Brain pericyte (primary cell): ENCODE results near the gene RNFT2.
A peak's percentile ranks its signal among the peaks of the same experiment; 100 is the strongest.

ENCODE experiments used
- DNase-seq: peaks from one replicate; pipeline ENCODE4 v3.0.0-alpha.2; 2012; ENCODE audit warnings: low read depth, low spot score

RNFT2 gene

DNA sequence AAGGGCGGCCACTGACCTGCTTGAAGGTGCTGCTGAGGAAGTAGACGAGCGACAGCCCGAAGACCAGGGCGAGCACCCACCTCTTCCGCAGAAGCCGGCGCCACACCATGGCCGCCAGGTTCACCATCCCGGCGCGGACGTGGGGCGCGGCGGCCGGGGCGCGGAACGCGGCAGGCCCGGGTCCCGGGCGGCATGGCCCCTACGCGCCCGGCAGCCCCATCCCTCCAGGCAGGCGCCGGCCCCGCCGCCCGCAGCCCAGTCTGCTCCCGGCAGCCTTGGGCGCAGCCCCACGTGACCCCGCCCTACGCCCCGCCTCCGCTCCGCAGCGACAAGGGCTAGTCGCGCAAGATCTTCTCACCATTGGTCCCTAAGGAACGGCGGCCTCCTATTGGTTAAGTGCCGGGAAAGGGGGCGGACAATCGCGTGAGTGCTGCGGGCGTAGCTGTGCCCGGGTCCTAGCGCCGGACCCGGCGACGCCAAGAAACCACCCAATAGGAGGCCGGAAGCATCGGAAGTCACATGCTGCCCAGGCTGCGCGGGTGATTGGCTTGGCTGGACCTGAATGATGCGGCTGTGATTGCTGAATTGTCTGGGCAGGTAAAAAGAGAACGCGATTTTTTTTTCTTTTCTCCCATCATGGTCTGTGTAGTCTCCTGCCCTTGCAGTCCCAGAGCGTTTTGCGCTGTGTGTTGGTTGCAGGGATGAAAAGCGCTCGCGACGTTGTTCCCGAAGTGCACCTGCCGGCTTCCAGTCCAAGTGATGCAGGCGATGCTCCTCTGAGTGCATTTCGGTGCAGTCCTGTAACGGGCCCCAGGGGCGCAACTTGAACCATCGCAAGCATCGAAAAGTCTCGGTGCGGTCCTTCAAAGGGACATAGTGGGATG, at the start of gene RNFT2, which contains the start of gene SPRING1:
RNFT2 (plus strand) TSS at position 542 of the 884 bp plus-strand sequence. CDS start 2,183 bp downstream, outside the sequence.
SPRING1 (minus strand) TSS at position 296 of the 884 bp plus-strand sequence; CDS start at position 127, 169 bp downstream.
- DNase-seq: peak; percentile 99

DNA sequence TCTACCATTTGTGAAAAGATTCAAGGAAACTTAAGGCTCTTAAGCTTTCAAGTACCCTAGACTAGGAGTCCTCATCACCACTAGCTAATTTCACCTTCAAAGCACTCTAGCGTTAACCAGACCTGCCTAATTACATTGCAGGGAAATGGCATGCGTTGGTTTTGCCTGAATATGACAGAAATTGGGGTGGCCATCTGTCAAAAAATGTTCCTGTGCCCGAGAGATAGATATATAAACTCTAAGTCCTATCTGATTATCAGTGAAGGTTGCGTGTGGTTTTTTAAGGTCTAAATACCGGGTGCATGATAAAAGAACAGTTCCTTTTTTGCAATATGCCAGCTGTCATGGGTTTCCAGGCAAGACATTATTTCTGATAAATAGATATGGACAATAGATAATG, 48.6 kb upstream of the RNFT2 start:
- no peak for DNase-seq

DNA sequence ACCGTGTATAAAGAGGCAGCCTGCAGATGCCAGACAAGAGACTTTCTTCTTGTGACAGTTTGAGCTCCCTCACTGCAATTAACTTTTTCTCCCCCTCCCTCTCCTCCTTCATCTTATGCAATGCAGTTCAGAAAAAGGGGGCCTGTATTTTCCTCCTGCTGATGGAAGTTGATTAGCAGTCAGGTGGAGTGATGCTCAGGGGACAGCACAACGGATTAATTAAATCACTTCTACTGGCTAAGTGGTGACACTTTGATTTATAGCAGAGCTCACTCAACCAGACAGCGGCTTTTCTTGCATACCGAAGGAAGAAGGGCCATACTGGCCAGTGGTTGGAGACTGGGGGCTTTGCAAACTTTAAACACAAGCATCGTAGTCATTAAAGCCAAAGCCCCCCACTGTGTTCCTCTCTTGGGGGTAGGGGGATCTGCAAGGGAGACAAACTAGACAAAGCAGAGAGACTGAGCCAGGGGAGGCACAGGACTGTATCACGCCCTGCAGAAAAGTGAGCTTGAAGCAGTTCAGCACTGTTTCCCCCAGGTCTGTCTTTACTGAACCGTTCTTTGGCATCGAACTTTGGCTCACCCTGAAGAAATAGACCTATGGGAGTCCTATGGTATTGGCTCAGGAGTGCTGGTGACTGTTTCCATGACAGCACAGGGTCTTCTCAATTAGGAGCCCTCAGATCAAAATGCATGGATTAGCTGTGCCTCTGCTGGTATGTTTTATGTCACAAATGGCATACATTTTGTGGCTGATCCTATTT, 48.0 kb upstream of the RNFT2 start:
- DNase-seq: no peak

GRCh38 chr12:116691205-116691604, 46.9 kb upstream of the RNFT2 start:
- DNase-seq: no peak

GRCh38 chr12:116691636-116692035, 46.5 kb upstream of the RNFT2 start:
- DNase-seq: no peak

DNA sequence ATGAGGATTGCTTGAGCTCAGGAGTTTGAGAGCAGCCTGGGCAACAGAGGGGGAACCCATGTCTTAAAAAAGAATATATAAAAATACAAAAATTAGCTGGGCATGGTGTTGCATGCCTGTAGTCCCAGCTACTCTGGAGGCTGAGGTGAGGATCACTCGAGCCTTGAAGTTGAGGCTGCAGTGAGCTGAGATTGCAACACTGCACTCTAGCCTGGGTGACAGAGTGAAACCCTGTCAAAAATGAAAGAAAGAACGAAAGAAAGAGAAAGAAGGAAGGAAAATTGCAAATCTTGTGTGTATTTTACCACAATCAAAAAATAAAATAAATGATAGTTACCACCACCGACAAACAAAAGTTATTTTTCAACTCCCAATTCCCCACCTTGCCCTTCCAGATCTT, 45.5 kb upstream of the RNFT2 start:
- DNase-seq: no peak

DNA sequence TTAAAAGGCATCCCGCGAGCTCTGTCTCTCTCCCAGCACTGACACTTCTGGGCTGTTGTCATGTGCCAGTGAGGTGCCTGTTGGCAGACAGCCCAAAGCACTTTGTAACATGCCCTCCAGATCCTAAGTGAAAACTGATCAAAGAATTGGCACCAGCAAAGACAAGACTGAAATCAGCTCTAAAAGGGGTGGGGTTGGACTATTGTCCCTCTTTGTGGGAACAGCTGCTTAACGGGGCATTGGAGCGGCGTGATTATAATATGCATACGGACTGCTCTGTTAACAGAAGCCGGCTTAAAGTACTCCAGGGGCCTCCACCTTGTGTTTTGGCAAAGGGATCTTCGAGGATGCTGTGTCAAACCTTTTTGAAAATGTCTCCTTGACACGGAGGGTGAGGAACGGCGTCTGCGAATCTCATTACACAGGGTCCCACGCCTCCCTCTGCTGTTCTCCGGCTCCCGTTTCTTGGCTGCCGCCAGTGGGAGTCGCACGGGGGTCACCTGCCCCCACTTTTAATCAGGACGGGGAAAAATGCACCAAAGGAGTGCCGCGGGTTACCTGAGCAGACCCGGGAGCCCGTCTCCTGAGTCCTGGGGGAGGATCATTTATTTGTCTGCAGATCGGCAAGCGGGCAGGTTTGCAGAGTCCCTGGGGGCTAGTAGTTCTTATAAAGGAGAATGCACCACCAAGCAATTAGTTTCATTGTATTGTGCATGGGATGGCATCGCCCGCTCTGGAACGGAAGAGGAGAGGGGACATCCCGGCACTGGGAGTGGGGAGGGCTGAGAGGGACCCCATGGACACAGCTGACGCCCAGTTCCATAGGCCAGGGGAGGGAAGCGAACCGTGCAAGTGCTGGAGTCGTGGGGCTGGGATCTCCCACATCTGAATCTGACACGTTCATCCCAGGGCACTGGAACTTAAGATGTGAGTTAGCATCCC, 44.6 kb upstream of the RNFT2 start:
- DNase-seq: no peak

- no peak for DNase-seq
Observed at GRCh38 chr12:116694653-116695463, 43.3 kb upstream of the RNFT2 start.

DNA sequence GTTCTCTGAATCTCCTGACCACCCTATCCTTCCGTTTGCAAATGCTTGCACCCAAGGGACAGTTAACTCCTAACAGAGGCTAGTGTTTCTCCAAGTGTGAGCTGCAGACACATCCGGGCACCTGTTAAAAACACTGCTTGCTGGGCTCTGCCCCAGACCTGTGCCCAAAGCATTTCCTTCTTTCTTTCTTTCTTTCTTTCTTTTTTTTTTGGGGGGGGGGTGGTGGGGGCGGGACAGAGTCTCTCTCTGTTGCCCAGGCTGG, 42.7 kb upstream of the RNFT2 start:
- no peak for DNase-seq

- DNase-seq: no peak
Observed at GRCh38 chr12:116697305-116697704, 40.8 kb upstream of the RNFT2 start.

- no peak for DNase-seq
Observed at GRCh38 chr12:116697716-116698115, 40.4 kb upstream of the RNFT2 start.

- DNase-seq: no peak
Observed at GRCh38 chr12:116698116-116698515, 40.0 kb upstream of the RNFT2 start.

GRCh38 chr12:116698554-116699075, 39.5 kb upstream of the RNFT2 start:
- DNase-seq: no peak

DNA sequence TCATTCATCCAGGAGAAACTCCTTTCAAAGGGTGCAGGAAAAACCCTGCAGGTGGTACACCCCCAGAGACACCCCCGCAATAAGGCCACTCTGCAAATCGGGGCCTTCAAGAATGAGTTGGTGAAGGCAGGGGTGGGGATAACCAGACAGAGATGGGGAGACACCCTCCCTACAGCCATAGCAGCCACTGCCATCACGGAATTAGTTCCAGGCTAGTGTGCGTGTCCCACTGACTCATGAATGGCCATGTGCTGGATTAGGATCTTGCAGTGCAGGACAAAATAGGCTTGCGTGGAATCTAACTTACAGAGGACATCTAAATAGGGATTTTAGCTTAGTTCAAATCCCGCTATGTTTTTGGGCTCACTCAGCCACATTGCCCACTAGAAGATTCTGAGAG, 38.0 kb upstream of the RNFT2 start:
- DNase-seq: no peak

GRCh38 chr12:116701432-116701831, 36.7 kb upstream of the RNFT2 start:
- no peak for DNase-seq

DNA sequence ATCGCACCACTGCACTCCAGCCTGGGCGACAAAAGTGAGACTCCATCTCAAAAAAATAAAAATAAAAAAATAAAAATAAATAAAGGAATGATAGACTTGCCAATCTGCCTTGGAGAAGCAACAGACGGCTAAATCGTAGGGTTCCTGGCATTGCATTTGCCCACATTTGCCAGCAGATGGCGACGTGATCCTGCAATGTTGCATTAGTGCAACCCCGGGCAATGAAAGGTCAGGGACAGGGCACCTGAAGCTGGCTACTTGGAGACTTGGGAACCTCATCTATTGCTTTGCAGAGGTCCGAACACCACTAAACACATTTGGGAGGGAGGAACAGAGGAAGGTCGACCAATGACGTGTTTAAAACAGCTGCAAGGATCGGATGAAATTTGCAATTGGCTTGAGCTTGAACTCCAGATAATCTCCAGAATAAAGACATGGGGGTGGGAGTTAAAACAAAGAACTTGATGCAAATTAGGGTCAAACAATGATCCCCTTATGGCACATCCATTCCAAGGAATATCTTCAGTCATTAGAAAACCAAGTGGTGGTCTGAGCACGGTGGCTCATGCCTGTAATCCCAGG, 34.8 kb upstream of the RNFT2 start:
- DNase-seq: no peak

DNA sequence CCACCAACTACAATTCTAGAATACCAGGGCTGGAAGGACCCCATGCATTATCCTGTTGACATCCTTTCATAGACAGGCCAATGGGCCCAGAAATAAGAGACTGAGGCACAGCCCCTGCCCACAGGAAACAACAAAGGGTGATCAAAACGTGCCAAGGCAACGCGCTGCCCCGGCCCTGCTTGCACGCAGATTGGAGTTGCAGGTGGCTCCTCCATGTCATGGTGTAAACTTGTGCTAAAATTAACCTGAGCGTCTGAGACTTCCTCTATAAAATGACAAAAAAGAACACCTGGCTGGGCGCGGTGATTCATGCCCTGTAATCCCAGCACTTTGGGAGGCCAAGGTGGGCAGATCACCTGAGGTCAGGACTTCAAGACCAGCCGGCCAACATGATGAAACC, 30.4 kb upstream of the RNFT2 start:
- no peak for DNase-seq

DNA sequence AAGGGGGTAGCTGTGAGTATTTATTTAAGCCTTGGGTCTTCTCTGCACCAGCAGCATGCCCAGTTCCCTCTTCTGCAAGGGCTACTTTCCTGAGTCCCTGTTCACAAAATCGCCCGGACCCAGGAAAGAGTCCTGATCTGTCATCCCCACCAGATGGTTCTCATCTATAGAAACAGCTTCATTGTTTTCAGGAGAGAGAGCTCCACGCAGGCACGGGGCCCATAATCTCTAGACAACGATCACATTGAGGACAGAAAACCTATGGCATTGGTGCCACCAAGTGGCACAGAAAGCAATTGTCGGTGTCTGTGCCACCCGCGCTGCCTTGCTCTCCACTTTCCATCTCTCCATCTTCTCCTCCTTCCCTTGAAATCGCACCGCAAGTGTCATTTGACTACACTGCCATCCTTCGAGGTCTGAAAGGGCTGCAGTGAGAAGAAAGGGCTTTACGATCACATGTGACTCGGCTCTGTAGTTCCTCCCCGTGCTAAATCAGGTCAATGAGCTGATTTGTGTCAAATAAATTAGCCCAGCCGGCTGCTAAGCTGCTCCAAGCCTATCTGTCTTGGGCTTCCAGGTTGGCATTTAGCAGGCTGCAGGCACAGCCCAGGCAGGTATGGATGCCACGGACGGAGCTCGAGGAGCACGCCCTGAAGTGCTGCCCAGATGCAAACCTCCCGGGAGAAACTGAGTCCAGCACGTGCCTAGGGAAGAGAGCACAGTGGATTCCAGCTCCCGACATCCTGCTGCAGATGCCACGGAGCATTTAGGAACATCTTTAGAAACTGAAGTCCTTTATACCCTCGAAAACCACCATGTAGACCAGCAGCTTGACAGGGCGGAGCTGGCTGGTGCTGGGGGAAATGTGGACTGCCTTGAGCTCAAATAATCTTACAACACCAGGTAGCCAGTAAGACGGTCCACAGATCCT, 29.0 kb upstream of the RNFT2 start:
- DNase-seq: no peak

DNA sequence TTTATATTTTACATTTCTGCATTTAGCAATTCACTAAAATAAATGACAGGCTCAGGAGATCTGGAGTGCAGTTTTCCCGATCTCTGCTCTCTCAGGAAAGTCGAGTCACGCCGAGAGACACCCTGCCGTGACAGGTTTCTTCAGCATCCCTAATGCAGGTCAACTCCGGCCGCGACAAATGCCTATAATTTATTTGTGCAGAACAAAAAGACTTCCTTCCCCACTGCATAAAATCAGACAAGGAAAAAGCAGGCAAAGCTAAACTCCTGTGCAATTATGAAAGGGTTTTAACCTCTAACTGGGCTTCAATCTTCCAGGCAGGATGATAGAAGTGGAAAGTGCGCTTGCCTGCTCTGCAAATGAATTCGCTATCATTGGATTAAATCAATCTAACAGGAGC, 28.3 kb upstream of the RNFT2 start:
- no peak for DNase-seq
